ENCODE results near the gene ARL4D. TPM values are rescaled to one million over a fixed set of nuclear protein-coding genes. Genes with fewer than 3 reads are reported as not detected.
A peak's percentile ranks its signal among the peaks of the same experiment; 100 is the strongest.

ARL4D gene
- total and polyA plus RNA-seq, 2 of the 8 experiments (the other 6 are each of a cell fraction or from before 2014, with no cell fraction given) = 8.4 to 9.2 TPM

DNA sequence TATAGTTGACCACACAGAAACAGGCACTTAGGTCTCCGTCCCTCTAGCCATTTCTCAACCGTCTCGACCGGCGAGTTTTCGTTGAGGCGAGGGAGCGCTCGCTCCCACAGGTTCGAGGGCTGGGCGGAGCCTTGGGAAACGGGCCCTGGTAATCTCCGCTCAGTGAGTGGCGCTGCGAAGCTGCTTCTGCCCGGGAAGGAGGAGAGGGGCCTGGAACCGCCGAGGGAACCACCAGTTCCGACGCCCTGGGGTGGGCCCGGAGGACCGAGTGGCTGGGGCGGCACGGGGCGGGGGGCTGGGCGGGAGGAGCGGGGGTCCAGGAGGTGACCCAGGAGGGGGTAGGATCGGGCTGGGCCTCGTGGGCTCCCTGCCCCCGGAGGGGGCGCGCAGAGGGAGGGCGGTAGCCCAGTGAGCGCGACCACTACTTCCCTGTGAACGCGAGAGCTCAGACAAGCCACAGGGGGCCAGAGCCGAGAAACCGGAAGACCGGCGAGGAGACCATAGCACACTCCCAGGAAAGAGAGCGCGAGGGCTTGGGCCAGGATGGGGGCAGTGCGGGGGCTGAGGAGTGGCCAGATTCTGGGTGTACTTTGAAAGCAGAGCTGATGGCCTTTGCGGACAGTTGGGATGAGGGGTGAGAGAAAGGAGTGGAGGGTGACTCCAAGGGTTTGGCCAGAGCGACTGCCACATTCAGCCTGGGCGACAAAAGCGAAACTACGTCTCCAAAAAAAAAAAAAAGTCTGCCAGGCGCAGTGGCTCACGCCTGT, 29.9 kb upstream of the ARL4D start (continued):
- no peak for TF ChIP-seq SRF (IDR thresholded peaks at IDR 0.05; ENCODE audit: low read depth, low read length)
- peak; percentile 65; the same call in 1 of the 2 replicates for TF ChIP-seq TAF1 (IDR thresholded peaks at IDR 0.05; ENCODE audit: low read depth, low read length)
- no peak for TF ChIP-seq POU5F1 (IDR thresholded peaks at IDR 0.05; ENCODE audit: low read depth, low read length)
- peak; percentile 38; the same call in 1 of the 2 replicates for TF ChIP-seq BRCA1 (IDR thresholded peaks at IDR 0.05; ENCODE audit: low read depth, low read length)
- no peak for TF ChIP-seq FOSL1 (IDR thresholded peaks at IDR 0.05; ENCODE audit: insufficient read depth, low read depth, low read length)
- TF ChIP-seq CHD2 (IDR thresholded peaks at IDR 0.05; ENCODE audit: low read length) = peak; percentile 83
- TF ChIP-seq KDM4A (IDR thresholded peaks at IDR 0.05; ENCODE audit: low read depth, low read length, severe bottlenecking) = no peak
- no peak for TF ChIP-seq SAP30 (IDR thresholded peaks at IDR 0.05; ENCODE audit: insufficient read depth, insufficient replicate concordance, low read length)
- TF ChIP-seq TBP (IDR thresholded peaks at IDR 0.05; ENCODE audit: low read depth, low read length) = 0 out of 2 replicates have a peak, but pooled peaks have one; percentile 42
- peak in 1 of 2 experiments; percentile 76; a peak in 1 of 3 replicates for TF ChIP-seq POLR2A (IDR thresholded peaks at IDR 0.05; ENCODE audit: control extremely low read depth in 1 of 2, low read depth in 2 of 2, low read length in 2 of 2)
